Keratinocyte (primary cell): ENCODE results near the gene ALX4. TPM values are rescaled to one million over a fixed set of nuclear protein-coding genes. Genes with fewer than 3 reads are reported as not detected.

Experiments
- DNase-seq: peaks from one replicate; pipeline ENCODE4 v3.0.0-alpha.2; 2011; ENCODE audit warnings: low read depth, missing footprints, low spot score
- FAIRE-seq: peaks from 2 replicates; lab custom pipeline; 2011; peaks lifted over from hg19 to GRCh38; lab: Jason Lieb, UNC
- H2AFZ ChIP-seq: 2 replicates; pipeline ENCODE4 v1.6.0; 2012; ENCODE audit warnings: low read length, control low read depth, inconsistent platforms; ENCODE audit not compliant: control insufficient read depth
- H3K27ac ChIP-seq: 2 replicates; pipeline ENCODE4 v1.5.1; 2011; ENCODE audit warnings: low read length; ENCODE audit not compliant: control insufficient read depth, insufficient read depth
- H3K27me3 ChIP-seq: 3 replicates; pipeline ENCODE4 v1.6.0; 2011; ENCODE audit warnings: low read length; ENCODE audit not compliant: control insufficient read depth, insufficient read depth; ENCODE audit errors: extremely low read depth
- H3K36me3 ChIP-seq, 2 experiments: 2 replicates in 1 of 2; 3 replicates in 1 of 2; pipeline ENCODE4 v1.5.1; 2011; ENCODE audit warnings: low read length in 2 of 2, mild to moderate bottlenecking in 1 of 2; ENCODE audit not compliant: control insufficient read depth in 2 of 2, insufficient read depth in 2 of 2; ENCODE audit errors: extremely low read depth in 1 of 2
- H3K4me1 ChIP-seq: 3 replicates; pipeline ENCODE4 v1.5.1; 2011; ENCODE audit warnings: low read length; ENCODE audit not compliant: control insufficient read depth, insufficient read depth; ENCODE audit errors: extremely low read depth
- H3K4me2 ChIP-seq: 3 replicates; pipeline ENCODE4 v1.6.0; 2011; ENCODE audit warnings: low read depth, low read length; ENCODE audit not compliant: control insufficient read depth, insufficient read depth; ENCODE audit errors: extremely low read depth
- H3K4me3 ChIP-seq, 3 experiments: fragments of 200-600 bp in 1 of 3; sonication (generic) in 1 of 3; 2 replicates in 2 of 3; 3 replicates in 1 of 3; pipeline ENCODE4 v1.5.1; 2011 to 2016; ENCODE audit warnings: low read length in 3 of 3, mild to moderate bottlenecking in 3 of 3, control low read depth in 2 of 3, inconsistent platforms in 1 of 3, low read depth in 1 of 3, mixed read lengths in 1 of 3, mixed run types in 1 of 3, moderate library complexity in 1 of 3; ENCODE audit not compliant: control insufficient read depth in 2 of 3, insufficient read depth in 2 of 3; ENCODE audit errors: extremely low read depth in 1 of 3
- H3K79me2 ChIP-seq: 2 replicates; pipeline ENCODE4 v1.6.0; 2012; ENCODE audit warnings: low read length; ENCODE audit not compliant: control insufficient read depth, insufficient read depth
- H3K9ac ChIP-seq: 3 replicates; pipeline ENCODE4 v1.6.0; 2011; ENCODE audit warnings: low read length; ENCODE audit not compliant: control insufficient read depth, insufficient read depth; ENCODE audit errors: extremely low read depth
- H3K9me1 ChIP-seq: 3 replicates; pipeline ENCODE4 v1.6.0; 2011; ENCODE audit warnings: low read length; ENCODE audit not compliant: control insufficient read depth, insufficient read depth; ENCODE audit errors: extremely low read depth
- H3K9me3 ChIP-seq: 2 replicates; pipeline ENCODE4 v1.5.1; 2012; ENCODE audit warnings: low read depth, low read length; ENCODE audit not compliant: control insufficient read depth
- H4K20me1 ChIP-seq: 3 replicates; pipeline ENCODE4 v1.6.0; 2011; ENCODE audit warnings: low read length; ENCODE audit not compliant: control insufficient read depth, insufficient read depth; ENCODE audit errors: extremely low read depth
- CTCF ChIP-seq, 3 experiments: IDR thresholded peaks in 1 of 3; conservative IDR thresholded peaks in 1 of 3; optimal IDR thresholded peaks in 1 of 3; 2 replicates in 2 of 3; 3 replicates in 1 of 3; pipeline versions ENCODE3 to v1.5.1; 2011; ENCODE audit warnings: low read length in 3 of 3, mild to moderate bottlenecking in 3 of 3, moderate library complexity in 2 of 3, control low read depth in 1 of 3, inconsistent platforms in 1 of 3; ENCODE audit not compliant: insufficient read depth in 2 of 3; ENCODE audit errors: extremely low read depth in 1 of 3
- EZH2 ChIP-seq: IDR thresholded peaks from one replicate; pipeline ENCODE4 v1.6.1; 2012; ENCODE audit warnings: inconsistent platforms, mild to moderate bottlenecking, low read length, moderate library complexity
- dilution Hi-C: fragments of 300-500 bp; cut with MboI; formaldehyde crosslinking; loops from one replicate; pipeline ENCODE4 v1.7.0; 2020; ENCODE audit warnings: low sequenced_read_pairs; ENCODE audit not compliant: extremely low pct_ligation_motif_present
- polyA plus RNA-seq, 5 experiments: library from polyadenylated mRNA; depleted of rRNA in 3 of 5; stranded (reverse) in 3 of 5; stranded (forward) in 1 of 5; unstranded in 1 of 5; fragments of >200 nt; gene quantifications; 1 replicate in 1 of 5; 2 replicates in 3 of 5; 3 replicates in 1 of 5; pipeline versions ENCODE4 v1.2.1 to v1.2.3, GENCODE V29; 2011 to 2012; ENCODE audit warnings: missing spikeins in 2 of 5, low read depth in 1 of 5, low replicate concordance in 1 of 5

Gene ALX4
- polyA plus RNA-seq, 1 donor (not counting 4 experiments of a cell fraction or from before 2014, with no cell fraction given) = not detected

GRCh38 chr11:44348721-44349120, 38.8 kb upstream of the ALX4 start:
- Histone ChIP-seq H3K4me2 (no peak overlapping the region), H3K27ac (no peak overlapping the region), H3K4me1 (no peaks in the 10 kb centered on the region), H3K9ac (no peak overlapping the region), H3K9me1 (no peaks in the 10 kb centered on the region), H3K79me2 (no peaks in the 10 kb centered on the region), H2AFZ (no peak overlapping the region), H3K36me3 (no peaks in the 10 kb centered on the region), H4K20me1 (no peaks in the 10 kb centered on the region), H3K27me3 (peaks cover 22% of the 10 kb centered on the region), H3K4me3 (no peak overlapping the region), H3K9me3 (no peaks in the 10 kb centered on the region)
- FAIRE-seq = no peak
- no peak for DNase-seq
- no peak for TF ChIP-seq EZH2
- TF ChIP-seq CTCF (optimal IDR thresholded peaks at IDR 0.05 in 1 of 3, IDR thresholded peaks at IDR 0.05 in 1 of 3, conservative IDR thresholded peaks at IDR 0.05 in 1 of 3; ENCODE audit: extremely low read depth in 1 of 3, insufficient read depth in 2 of 3, low read length in 3 of 3) = no peak
- dilution Hi-C loops = no loop called here

- H3K9ac ChIP-seq = no peak overlapping the region
- no peak overlapping the region for H3K27ac ChIP-seq
- H3K4me2 ChIP-seq = no peak overlapping the region
- TF ChIP-seq CTCF (optimal IDR thresholded peaks at IDR 0.05 in 1 of 3, IDR thresholded peaks at IDR 0.05 in 1 of 3, conservative IDR thresholded peaks at IDR 0.05 in 1 of 3; ENCODE audit: extremely low read depth in 1 of 3, insufficient read depth in 2 of 3, low read length in 3 of 3) (no peak), EZH2 (no peak)
- H3K9me3 ChIP-seq = no peaks in the 10 kb centered on the region
- no peak overlapping the region for H2AFZ ChIP-seq
- DNase-seq = no peak
- H3K4me3 ChIP-seq = no peak overlapping the region
- H3K36me3 ChIP-seq = no peaks in the 10 kb centered on the region
- no peaks in the 10 kb centered on the region for H3K9me1 ChIP-seq
- H3K79me2 ChIP-seq = no peaks in the 10 kb centered on the region
- no peaks in the 10 kb centered on the region for H3K4me1 ChIP-seq
- H3K27me3 ChIP-seq = peaks cover 22% of the 10 kb centered on the region
- dilution Hi-C loops = no loop called here
- H4K20me1 ChIP-seq = no peaks in the 10 kb centered on the region
- FAIRE-seq = no peak
These were observed 38.2 kb upstream of the ALX4 start for GRCh38 chr11:44348114-44348513.
